KBM-7 (cell line): ENCODE measurements around the gene PDS5A.
A peak's percentile ranks its signal among the peaks of the same experiment; 100 is the strongest.
"Not testable (repeated sequence)": the region's sequence is repeated elsewhere in the genome, so short reads cannot be mapped to it uniquely, and the experiment has no call there.

Source experiments
- DNase-seq: peaks from one replicate; pipeline ENCODE4 v3.0.0-alpha.2; 2015
- in situ Hi-C: fragments of 300-500 bp; cut with MboI; formaldehyde crosslinking; loops from 2 replicates; pipeline ENCODE4 v1.14.3; 2020; ENCODE audit warnings: low sequenced_read_pairs, low pct_unique_long_range_greater_than_20kb, mixed read lengths

The PDS5A gene

DNA sequence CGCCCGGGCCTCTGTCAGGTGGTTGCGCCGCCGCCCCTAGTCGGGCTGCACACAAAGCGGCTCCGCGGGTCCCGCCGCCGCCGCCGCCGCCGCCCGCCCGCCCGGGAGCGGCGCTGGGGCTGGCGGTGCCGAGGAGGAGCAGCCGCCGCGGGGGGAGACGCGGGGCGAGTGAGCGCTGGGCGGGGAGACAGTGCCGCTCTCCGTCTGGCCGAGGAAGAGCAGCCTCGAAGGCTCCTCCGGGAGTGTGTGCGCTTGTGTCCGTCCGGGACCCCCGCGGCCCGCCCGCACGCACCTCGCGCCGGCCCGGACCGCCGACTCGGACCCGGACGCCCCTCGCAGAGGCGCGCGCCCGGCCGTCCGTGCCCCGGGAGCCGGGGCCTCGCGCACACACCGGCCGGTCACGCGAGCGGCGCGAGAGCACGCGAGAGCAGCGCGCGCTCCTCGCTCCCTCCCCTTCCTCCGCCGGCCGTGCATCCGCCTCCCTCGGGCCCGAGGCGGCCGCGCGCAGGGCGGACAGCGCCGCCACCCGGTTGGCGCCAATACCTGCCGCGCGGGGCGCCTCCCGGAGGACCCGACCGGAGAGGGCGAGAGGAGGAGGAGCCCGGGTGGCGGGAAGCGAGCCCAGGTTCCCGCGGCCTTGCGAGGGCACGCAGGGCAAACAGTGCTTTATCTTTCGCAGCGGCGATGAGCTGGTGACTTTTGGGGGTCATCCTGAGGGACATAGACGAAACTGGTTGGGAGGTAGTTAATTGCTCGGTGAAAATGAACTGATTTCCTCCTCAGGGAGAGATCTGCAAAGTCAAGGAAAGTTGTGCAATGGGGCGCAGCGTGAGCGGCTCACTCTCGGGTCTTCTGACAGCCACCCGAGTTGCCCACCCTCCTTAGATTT, at the start of gene PDS5A:
TSS of gene PDS5A (minus strand) at position 423 of the 889 bp plus-strand sequence. CDS start 1,334 bp downstream, outside the sequence.
- peak; percentile 93 for DNase-seq
- in situ Hi-C loops: no loop called here

DNA sequence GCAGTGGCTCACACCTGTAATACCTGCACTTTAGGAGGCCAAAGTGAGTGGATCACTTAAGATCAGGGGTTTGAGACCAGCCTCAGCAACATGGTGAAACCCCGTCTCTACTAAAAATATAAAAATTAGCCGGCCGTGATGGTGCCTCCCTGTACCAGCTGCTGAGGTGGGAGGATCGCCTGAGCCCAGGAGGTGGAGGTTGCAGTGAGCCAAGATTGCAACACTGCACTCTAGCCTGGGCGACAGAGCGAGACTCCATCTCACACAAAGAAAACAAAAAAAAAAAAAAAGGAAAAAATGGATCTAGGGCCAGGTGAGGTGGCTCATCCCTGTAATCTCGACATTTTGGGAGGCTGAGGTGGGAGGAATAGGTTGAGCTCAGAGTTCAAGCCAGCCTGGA, 46.3 kb upstream of the PDS5A start:
- DNase-seq, in situ Hi-C loops: not testable (repeated sequence)

DNA sequence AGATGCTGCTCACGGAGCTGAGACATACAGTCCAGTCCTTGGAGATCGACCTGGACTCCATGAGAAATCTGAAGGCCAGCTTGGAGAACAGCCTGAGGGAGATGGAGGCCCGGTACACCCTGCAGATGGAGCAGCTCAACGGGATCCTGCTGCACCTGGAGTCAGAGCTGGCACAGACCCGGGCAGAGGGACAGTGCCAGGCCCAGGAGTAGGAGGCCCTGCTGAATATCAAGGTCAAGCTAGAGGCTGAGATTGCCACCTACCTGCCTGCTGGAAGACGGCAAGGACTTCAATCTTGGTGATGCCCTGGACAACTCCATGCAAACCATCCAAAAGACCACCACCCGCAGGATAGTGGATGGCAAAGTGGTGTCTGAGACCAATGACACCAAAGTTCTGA, 43.4 kb upstream of the PDS5A start:
- DNase-seq, in situ Hi-C loops: not testable (repeated sequence)

DNA sequence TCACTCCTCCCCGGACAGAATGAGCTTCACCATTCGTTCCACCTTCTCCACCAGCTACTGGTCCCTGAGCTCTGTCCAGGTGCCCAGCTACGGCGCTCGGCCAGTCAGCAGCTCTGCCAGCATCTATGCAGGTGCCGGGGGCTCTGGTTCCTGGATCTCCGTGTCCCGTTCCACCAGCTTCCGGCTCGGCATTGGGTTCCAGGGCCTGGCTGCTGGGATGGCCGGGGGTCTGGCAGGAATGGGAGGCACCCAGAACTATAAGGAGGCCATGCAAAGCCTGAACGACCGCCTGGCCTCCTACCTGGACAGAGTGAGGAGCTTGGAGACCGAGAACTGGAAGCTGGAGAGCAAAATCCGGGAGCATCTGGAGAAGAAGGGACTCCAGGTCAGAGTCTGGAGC, 42.5 kb upstream of the PDS5A start:
- no peak for DNase-seq
- in situ Hi-C loops: no loop called here

- no peak for DNase-seq
Observed at GRCh38 chr4:40016007-40016406, 38.3 kb upstream of the PDS5A start.

GRCh38 chr4:40003986-40004385, 26.3 kb upstream of the PDS5A start:
- in situ Hi-C loops: no loop called here
- DNase-seq: peak; percentile 81

More at GRCh38 chr4:40016007-40016406, 38.3 kb upstream of the PDS5A start:
- in situ Hi-C loops: no loop called here

DNA sequence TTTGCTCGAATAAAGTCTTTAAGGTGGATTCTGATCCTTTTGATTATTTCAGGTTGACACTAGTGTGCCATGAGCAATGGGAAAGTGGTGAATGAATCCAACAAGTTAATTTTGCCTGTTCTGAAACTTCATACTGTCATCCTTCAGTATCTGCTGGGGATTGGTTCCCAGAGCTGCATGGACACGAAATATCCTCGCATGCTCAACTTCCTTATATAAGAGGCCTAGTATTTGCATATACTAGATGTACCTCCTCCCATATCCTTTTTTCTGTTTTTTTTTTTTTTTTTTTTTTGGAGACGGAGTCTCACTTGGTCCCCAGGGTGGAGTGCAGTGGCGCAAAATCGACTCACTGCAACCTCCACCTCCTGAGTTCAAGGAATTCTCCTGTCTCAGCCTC, 23.0 kb upstream of the PDS5A start:
- DNase-seq: peak; percentile 35
- in situ Hi-C loops: no loop called here

GRCh38 chr4:39998659-39999345, 21.1 kb upstream of the PDS5A start:
- in situ Hi-C loops: no loop called here
- no peak for DNase-seq

DNA sequence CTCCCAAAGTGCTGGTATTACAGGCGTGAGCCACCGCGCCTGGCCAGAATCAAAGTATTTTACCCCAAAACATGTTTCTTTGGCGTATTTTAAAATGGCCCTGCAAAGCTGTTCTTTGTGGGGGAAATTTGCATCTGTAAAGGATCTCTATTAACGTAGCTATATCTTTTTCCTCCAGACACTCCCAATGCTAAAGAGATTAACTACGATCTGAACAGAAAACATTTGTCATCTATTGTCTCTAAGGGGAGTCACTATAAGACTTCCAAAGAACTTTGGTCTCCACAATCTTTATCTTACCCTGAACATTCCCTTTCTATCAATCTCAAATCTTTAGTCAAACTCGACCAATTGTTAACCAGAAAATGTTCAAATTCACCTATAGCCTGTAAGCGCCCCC, 19.1 kb upstream of the PDS5A start:
- in situ Hi-C loops: no loop called here
- no peak for DNase-seq

DNA sequence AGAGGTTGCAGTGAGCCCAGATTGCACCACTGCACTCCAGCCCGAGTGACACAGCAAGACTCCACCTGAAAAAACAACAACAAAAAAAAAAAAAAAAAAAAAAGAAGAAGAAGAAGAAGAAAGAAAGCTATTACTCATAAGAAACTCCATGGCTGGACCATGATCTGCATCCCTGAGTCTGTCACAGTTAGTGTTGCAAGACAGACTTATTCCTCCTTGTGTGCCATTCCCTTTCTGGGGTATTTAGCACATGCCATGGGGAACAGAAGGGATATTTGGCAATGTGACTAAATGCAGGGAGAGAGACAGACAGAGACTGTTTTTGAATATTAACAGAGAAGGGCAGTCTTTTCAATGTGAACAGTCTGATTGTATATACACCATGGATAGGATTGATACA, 16.7 kb upstream of the PDS5A start:
- in situ Hi-C loops: no loop called here
- no peak for DNase-seq

- in situ Hi-C loops, DNase-seq: not testable (repeated sequence)
Observed at GRCh38 chr4:39989381-39989780, 11.7 kb upstream of the PDS5A start.

GRCh38 chr4:39987485-39987884, 9.8 kb upstream of the PDS5A start:
- no peak for DNase-seq
- in situ Hi-C loops: no loop called here

- in situ Hi-C loops: no loop called here
Observed at GRCh38 chr4:39978904-39979303, 1.2 kb upstream of the PDS5A start.

GRCh38 chr4:39978378-39978775, 666 bp upstream of the PDS5A start:
- no peak for DNase-seq
- in situ Hi-C loops: no loop called here

More at GRCh38 chr4:39978904-39979303, 1.2 kb upstream of the PDS5A start:
- DNase-seq: no peak

- DNase-seq: peak; percentile 30
- in situ Hi-C loops: no loop called here
Observed at GRCh38 chr4:39976945-39977488, 694 bp downstream of the PDS5A start.

GRCh38 chr4:39976141-39976944, 1.4 kb downstream of the PDS5A start:
- in situ Hi-C loops: no loop called here
- peak; percentile 90 for DNase-seq

- no peak for DNase-seq
- in situ Hi-C loops: no loop called here
Observed at GRCh38 chr4:39975488-39976089, 2.1 kb downstream of the PDS5A start.

DNA sequence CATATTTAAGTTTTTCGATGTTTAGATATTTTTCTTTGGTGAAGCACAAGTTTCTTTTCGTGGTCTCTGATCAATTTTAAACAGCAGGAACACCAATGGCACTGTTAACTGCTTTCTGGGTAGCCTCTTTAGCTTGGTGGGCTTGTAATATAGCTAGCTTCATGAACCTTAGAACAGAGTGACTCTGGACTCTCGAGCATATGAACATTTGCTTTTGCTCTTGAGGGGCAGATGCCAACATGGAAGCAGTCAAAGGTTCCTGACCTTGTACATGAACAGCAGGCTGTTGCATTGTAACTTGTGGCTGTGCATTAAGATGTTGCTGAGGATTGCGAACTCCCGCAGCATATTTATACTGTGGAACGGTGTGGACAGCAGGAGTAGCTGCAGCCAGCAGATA, 4.7 kb downstream of the PDS5A start:
- DNase-seq, in situ Hi-C loops: not testable (repeated sequence)
